NCI-H2029 treated with DMSO at 0.1 percent for 48 hours (cell line): ENCODE data around the gene COL10A1.

Experiments
- DNase-seq: peaks from one replicate; lab custom pipeline; 2025; lab: John Stamatoyannopoulos, UW

The COL10A1 gene

GRCh38 chr6:116083052-116083451 lies 42.9 kb downstream of the COL10A1 start:
- no peak for DNase-seq

- DNase-seq: no peak
Measured at GRCh38 chr6:116078945-116079344, 47.0 kb downstream of the COL10A1 start.

- no peak for DNase-seq
Measured at GRCh38 chr6:116078522-116078921, 47.4 kb downstream of the COL10A1 start.

GRCh38 chr6:116074732-116075390 lies 51.1 kb downstream of the COL10A1 start:
- no peak for DNase-seq

- no peak for DNase-seq
Measured at GRCh38 chr6:116073765-116074440, 52.0 kb downstream of the COL10A1 start.

GRCh38 chr6:116072368-116072767 lies 53.6 kb downstream of the COL10A1 start:
- DNase-seq: no peak

GRCh38 chr6:116070616-116071389 lies 55.1 kb downstream of the COL10A1 start:
- DNase-seq: no peak

GRCh38 chr6:116070101-116070500 lies 55.8 kb downstream of the COL10A1 start:
- DNase-seq: no peak
